Tibial nerve (tissue), 4 donors: ENCODE measurements around the gene TFAP2D.

ENCODE experiments used
- CTCF ChIP-seq, 5 experiments: fragments of 200-600 bp in 3 of 5; fragments of 450-650 bp in 2 of 5; sonication (generic) in 3 of 5; IDR thresholded peaks; one replicate each; pipeline ENCODE4 v1.5.1; 2016 to 2019; ENCODE audit warnings: antibody characterized with exemption in 5 of 5, mild to moderate bottlenecking in 3 of 5, moderate library complexity in 2 of 5
- EP300 ChIP-seq, 2 donors: sonication (generic); formaldehyde crosslinking; IDR thresholded peaks; one replicate each; pipeline ENCODE4 v1.6.1; 2017; ENCODE audit warnings: antibody characterized with exemption in 2 of 2, mild to moderate bottlenecking in 1 of 2
- POLR2A ChIP-seq, 2 donors: fragments of 450-650 bp; IDR thresholded peaks; one replicate each; pipeline ENCODE4 v1.6.1; 2017; ENCODE audit warnings: antibody characterized with exemption in 2 of 2, mild to moderate bottlenecking in 2 of 2, moderate library complexity in 2 of 2

- TF ChIP-seq POLR2A (IDR thresholded peaks at IDR 0.05) (no peak), CTCF (IDR thresholded peaks at IDR 0.05) (no peak), EP300 (IDR thresholded peaks at IDR 0.05) (no peak)
These were observed 104.7 kb downstream of the TFAP2D start for GRCh38 chr6:50818020-50818419.
